Thyroid gland (tissue), 4 donors: ENCODE results near the gene ZNF33A.
"Not testable (repeated sequence)": the region's sequence is repeated elsewhere in the genome, so short reads cannot be mapped to it uniquely, and the experiment has no call there.

Source experiments
- POLR2A ChIP-seq, 2 donors: fragments of 450-650 bp; IDR thresholded peaks; one replicate each; pipeline ENCODE4 v1.6.1; 2017; ENCODE audit warnings: antibody characterized with exemption in 2 of 2, mild to moderate bottlenecking in 2 of 2, moderate library complexity in 1 of 2
- TF ChIP-seq, protein P1 (sequence below), 6 experiments: fragments of 200-600 bp in 3 of 6; fragments of 450-650 bp in 3 of 6; sonication (generic) in 3 of 6; IDR thresholded peaks; one replicate each; pipeline ENCODE4 v1.5.1; 2016 to 2019; ENCODE audit warnings: antibody characterized with exemption in 6 of 6, mild to moderate bottlenecking in 2 of 6, inconsistent platforms in 1 of 6, moderate library complexity in 1 of 6

DNA sequence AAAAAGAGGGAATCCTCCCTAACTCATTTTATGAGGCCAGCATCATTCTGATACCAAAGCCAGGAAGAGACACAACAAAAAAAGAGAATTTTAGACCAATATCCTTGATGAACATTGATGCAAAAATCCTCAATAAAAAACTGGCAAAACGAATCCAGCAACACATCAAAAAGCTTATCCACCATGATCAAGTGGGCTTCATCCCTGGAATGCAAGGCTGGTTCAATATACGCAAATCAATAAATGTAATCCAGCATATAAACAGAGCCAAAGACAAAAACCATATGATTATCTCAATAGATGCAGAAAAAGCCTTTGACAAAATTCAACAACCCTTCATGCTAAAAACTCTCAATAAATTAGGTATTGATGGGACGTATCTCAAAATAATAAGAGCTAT lies 11.6 kb upstream of the ZNF33A start:
- TF ChIP-seq POLR2A (IDR thresholded peaks at IDR 0.05): not testable (repeated sequence)
- TF ChIP-seq, protein P1, sequence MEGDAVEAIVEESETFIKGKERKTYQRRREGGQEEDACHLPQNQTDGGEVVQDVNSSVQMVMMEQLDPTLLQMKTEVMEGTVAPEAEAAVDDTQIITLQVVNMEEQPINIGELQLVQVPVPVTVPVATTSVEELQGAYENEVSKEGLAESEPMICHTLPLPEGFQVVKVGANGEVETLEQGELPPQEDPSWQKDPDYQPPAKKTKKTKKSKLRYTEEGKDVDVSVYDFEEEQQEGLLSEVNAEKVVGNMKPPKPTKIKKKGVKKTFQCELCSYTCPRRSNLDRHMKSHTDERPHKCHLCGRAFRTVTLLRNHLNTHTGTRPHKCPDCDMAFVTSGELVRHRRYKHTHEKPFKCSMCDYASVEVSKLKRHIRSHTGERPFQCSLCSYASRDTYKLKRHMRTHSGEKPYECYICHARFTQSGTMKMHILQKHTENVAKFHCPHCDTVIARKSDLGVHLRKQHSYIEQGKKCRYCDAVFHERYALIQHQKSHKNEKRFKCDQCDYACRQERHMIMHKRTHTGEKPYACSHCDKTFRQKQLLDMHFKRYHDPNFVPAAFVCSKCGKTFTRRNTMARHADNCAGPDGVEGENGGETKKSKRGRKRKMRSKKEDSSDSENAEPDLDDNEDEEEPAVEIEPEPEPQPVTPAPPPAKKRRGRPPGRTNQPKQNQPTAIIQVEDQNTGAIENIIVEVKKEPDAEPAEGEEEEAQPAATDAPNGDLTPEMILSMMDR (IDR thresholded peaks at IDR 0.05): not testable (repeated sequence)
